Activated naive CD4-positive, alpha-beta T cell treated with anti-CD3 and anti-CD28 coated beads, Interleukin-2, amount 10 ng/mL, durations not matched to agents 5 hours and 36 hours (primary cell): ENCODE measurements around the gene TTLL9. TPM values are rescaled to one million over a fixed set of nuclear protein-coding genes. Genes with fewer than 3 reads are reported as not detected.

Source experiments
- total RNA-seq, 2 experiments: library from RNA; stranded (reverse); gene quantifications; one replicate each; pipeline ENCODE4 v1.2.3, GENCODE V29; 2021

TTLL9 gene
- not detected for total RNA-seq

GRCh38 chr20:31869942-31870725, at the start of gene TTLL9, which contains the start of gene DUSP15:
TSS of gene TTLL9 (plus strand) at chr20:31870634. CDS start at chr20:31871127, 493 bp downstream.
TSS of gene DUSP15 (minus strand) at chr20:31870527. CDS start at chr20:31870337, 190 bp downstream.

GRCh38 chr20:31845300-31845863, 25.1 kb upstream of the TTLL9 start, which contains the start of gene FOXS1:
TSS of gene FOXS1 (minus strand) at chr20:31845604. CDS start at chr20:31845542, 62 bp downstream.

GRCh38 chr20:31951530-31952453, 81.4 kb downstream of the TTLL9 start, which contains the start of gene PDRG1:
TSS of gene PDRG1 (minus strand) at chr20:31952046. CDS start at chr20:31951961, 85 bp downstream.

GRCh38 chr20:31967830-31968249, 97.4 kb downstream of the TTLL9 start, which contains the start of gene XKR7:
TSS of gene XKR7 (plus strand) at chr20:31968151. CDS start at chr20:31968176, 25 bp downstream.

Other genes with a start within 250 kb of the TTLL9 start
- not detected for gene COX4I2, start 232.7 kb upstream of the TTLL9 start, total RNA-seq
- 10 to 100 TPM; 65.5 to 66.1 TPM for gene BCL2L1, start 147.8 kb upstream of the TTLL9 start, total RNA-seq
- 100 to 1,000 TPM; 107 to 108 TPM for gene TPX2, start 131.3 kb upstream of the TTLL9 start, total RNA-seq
- under 1 TPM; 0.30 to 0.34 TPM for gene MYLK2, start 51.3 kb upstream of the TTLL9 start, total RNA-seq
- gene FOXS1, start 25.0 kb upstream of the TTLL9 start, total RNA-seq: not detected
- not detected for gene DUSP15, start 107 bp upstream of the TTLL9 start, total RNA-seq
- gene PDRG1, start 81.4 kb downstream of the TTLL9 start, total RNA-seq: 10 to 100 TPM; 11.1 to 11.7 TPM
- under 1 TPM in 1 of 2 experiments, not detected in 1; 0.03 TPM for gene XKR7, start 97.5 kb downstream of the TTLL9 start, total RNA-seq
- not detected for gene CCM2L, start 139.8 kb downstream of the TTLL9 start, total RNA-seq
- not detected for gene HCK, start 181.6 kb downstream of the TTLL9 start, total RNA-seq
- gene TM9SF4, start 239.1 kb downstream of the TTLL9 start, total RNA-seq: 10 to 100 TPM; 34.6 to 35.9 TPM